Measurements from ENCODE around the gene REEP1.
"Not testable (repeated sequence)": the region's sequence is repeated elsewhere in the genome, so short reads cannot be mapped to it uniquely, and the experiment has no call there.

REEP1 gene

DNA sequence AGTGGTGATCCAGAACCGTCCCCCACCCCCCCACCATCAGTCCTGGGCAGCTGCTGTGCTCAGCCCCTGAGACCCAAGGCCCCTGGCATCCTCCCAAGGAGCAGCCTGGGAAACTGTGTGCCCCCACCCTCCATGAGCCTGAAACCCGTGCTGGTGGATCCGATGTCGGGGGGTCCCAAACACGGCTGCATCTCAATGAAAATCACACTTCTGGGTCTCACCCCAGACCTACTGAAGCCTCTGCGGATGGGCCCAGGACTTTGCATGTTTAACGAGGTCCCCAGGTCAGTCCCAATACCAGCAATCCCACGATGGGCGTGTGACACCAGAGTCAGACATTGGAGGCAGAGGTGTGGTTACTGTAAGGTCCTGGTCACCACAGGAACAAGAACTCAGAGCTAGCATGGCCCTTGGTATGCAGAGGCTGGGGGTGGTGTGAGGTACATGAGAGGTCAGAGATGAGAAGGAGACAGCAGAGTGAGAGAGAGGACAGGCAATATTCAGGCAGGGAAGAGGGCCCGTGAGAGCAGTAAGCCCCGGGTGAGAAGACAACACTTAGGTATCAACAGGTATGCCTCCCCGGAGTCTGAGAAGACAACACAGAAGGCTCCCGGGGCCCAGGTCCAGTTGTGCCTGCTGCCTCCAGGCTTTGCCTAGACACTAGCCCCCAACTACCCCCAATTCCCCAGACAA lies 105.6 kb downstream of the REEP1 start:
- no peak for DNase-seq (ENCODE audit: low read depth in 2 of 2)
- TF ChIP-seq CTCF (IDR thresholded peaks at IDR 0.05; ENCODE audit: low read depth, low read length), result no peak

GRCh38 chr2:86230961-86231360 lies 106.5 kb downstream of the REEP1 start:
- TF ChIP-seq CTCF (IDR thresholded peaks at IDR 0.05; ENCODE audit: low read depth, low read length), result no peak
- H3K4me3 ChIP-seq (replicated peaks in 1 of 2; ENCODE audit: low read depth in 2 of 2, low read length in 2 of 2), result no peak overlapping the region
- DNase-seq (ENCODE audit: low read depth in 2 of 2), result no peak

More for the DNA sequence above, 105.6 kb downstream of the REEP1 start:
- no peak overlapping the region for H3K4me3 ChIP-seq (replicated peaks in 1 of 2; ENCODE audit: low read depth in 2 of 2, low read length in 2 of 2)

DNA sequence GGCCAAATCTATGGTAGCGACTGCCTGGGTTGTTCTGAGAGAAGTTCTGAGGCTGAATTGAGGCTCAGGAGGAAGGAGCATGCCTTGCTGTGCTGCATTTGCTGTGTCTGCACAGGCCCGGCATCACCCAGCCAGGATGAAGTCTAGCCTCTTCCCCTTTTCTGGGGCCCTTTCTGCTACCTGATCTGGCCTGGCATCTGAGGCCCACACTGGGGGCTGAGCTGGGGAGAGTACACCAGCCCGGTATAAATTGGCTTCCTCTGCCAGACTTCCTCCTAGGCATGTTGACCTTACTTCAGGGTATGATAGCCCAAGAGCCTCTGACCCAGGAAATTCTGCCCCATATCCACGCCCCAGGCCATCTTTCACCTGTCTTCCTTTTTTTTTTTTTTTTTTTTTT lies 108.2 kb downstream of the REEP1 start:
- TF ChIP-seq CTCF (IDR thresholded peaks at IDR 0.05; ENCODE audit: low read depth, low read length), result no peak
- no peak for DNase-seq (ENCODE audit: low read depth in 2 of 2)
- no peak overlapping the region for H3K4me3 ChIP-seq (replicated peaks in 1 of 2; ENCODE audit: low read depth in 2 of 2, low read length in 2 of 2)

GRCh38 chr2:86228574-86228973 lies 108.9 kb downstream of the REEP1 start:
- H3K4me3 ChIP-seq (replicated peaks in 1 of 2; ENCODE audit: low read depth in 2 of 2, low read length in 2 of 2); DNase-seq (ENCODE audit: low read depth in 2 of 2): not testable (repeated sequence)

GRCh38 chr2:86227685-86228084 lies 109.7 kb downstream of the REEP1 start:
- no peak for DNase-seq (ENCODE audit: low read depth in 2 of 2)
- H3K4me3 ChIP-seq (replicated peaks in 1 of 2; ENCODE audit: low read depth in 2 of 2, low read length in 2 of 2), result no peak overlapping the region
- no peak for TF ChIP-seq CTCF (IDR thresholded peaks at IDR 0.05; ENCODE audit: low read depth, low read length)

- TF ChIP-seq CTCF (IDR thresholded peaks at IDR 0.05; ENCODE audit: low read depth, low read length), result no peak
- H3K4me3 ChIP-seq (replicated peaks in 1 of 2; ENCODE audit: low read depth in 2 of 2, low read length in 2 of 2), result no peak overlapping the region
- no peak for DNase-seq (ENCODE audit: low read depth in 2 of 2)
These were observed 110.5 kb downstream of the REEP1 start for GRCh38 chr2:86226636-86227520.

DNA sequence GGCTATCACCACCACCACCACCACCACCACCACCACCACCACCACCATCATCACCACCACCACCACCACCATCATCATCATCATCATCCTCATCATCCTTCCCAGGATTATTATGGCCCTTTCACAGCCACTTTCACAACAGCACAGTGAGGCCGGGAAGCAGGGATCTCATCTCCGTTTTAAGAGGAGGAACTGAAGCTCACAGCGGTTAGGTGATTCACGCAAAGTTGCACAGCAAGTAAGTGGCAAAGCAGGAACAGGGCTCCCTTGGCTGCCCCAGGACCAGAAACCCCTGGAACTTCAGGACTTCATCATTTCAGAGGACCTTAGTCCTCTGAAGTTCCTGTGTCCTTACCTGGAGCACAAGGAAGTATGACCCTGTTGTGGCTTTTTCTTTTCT lies 111.4 kb downstream of the REEP1 start:
- DNase-seq (ENCODE audit: low read depth in 2 of 2), result no peak
- H3K4me3 ChIP-seq (replicated peaks in 1 of 2; ENCODE audit: low read depth in 2 of 2, low read length in 2 of 2), result no peak overlapping the region
- no peak for TF ChIP-seq CTCF (IDR thresholded peaks at IDR 0.05; ENCODE audit: low read depth, low read length)
